Thyroid gland (tissue), 4 donors: ENCODE results near the gene GPSM1. TPM values are rescaled to one million over a fixed set of nuclear protein-coding genes. Genes with fewer than 3 reads are reported as not detected.

Source experiments
- DNase-seq, 2 donors: peaks; one replicate each; pipeline ENCODE4 v3.0.0-alpha.2; 2019
- H3K27ac ChIP-seq, 3 donors: fragments of 200-600 bp; sonication (generic); 1 replicate in 2 of 3; 2 replicates in 1 of 3; pipeline ENCODE4 v1.5.1; 2016 to 2019; ENCODE audit warnings: mild to moderate bottlenecking in 1 of 3, moderate library complexity in 1 of 3
- H3K27me3 ChIP-seq: fragments of 200-600 bp; sonication (generic); one replicate; pipeline ENCODE4 v1.5.1; 2019
- H3K36me3 ChIP-seq, 2 donors: fragments of 200-600 bp; sonication (generic); one replicate each; pipeline ENCODE4 v1.5.1; 2016 to 2019
- H3K4me1 ChIP-seq, 2 donors: fragments of 200-600 bp; sonication (generic); one replicate each; pipeline ENCODE4 v1.5.1; 2017 to 2019
- H3K4me3 ChIP-seq, 3 donors: fragments of 200-600 bp; sonication (generic); replicated peaks in 1 of 3; 1 replicate in 2 of 3; 2 replicates in 1 of 3; pipeline ENCODE4 v1.5.1; 2016; ENCODE audit warnings: mild to moderate bottlenecking in 1 of 3
- H3K9me3 ChIP-seq: fragments of 200-600 bp; sonication (generic); one replicate; pipeline ENCODE4 v1.5.1; 2017
- CTCF ChIP-seq, 6 experiments: fragments of 200-600 bp in 3 of 6; fragments of 450-650 bp in 3 of 6; sonication (generic) in 3 of 6; IDR thresholded peaks; one replicate each; pipeline ENCODE4 v1.5.1; 2016 to 2019; ENCODE audit warnings: antibody characterized with exemption in 6 of 6, mild to moderate bottlenecking in 2 of 6, inconsistent platforms in 1 of 6, moderate library complexity in 1 of 6
- POLR2A ChIP-seq, 2 donors: fragments of 450-650 bp; IDR thresholded peaks; one replicate each; pipeline ENCODE4 v1.6.1; 2017; ENCODE audit warnings: antibody characterized with exemption in 2 of 2, mild to moderate bottlenecking in 2 of 2, moderate library complexity in 1 of 2
- WGBS, 2 donors: methylation state at CpG; one replicate each; pipeline ENCODE4 v1.1.5; 2017; 5-methylcytosine and 5-hydroxymethylcytosine counted together
- intact Hi-C: fragments of 100-400 bp; cut with DNase I; formaldehyde crosslinking; loops from one replicate; pipeline ENCODE4 v1.15.1; 2023
- total RNA-seq, 4 donors: library from RNA; depleted of rRNA; stranded (reverse); fragments of >200 nt; gene quantifications; one replicate each; pipeline ENCODE4 v1.2.3, GENCODE V29; 2016

The GPSM1 gene
- total RNA-seq, 4 donors from 2014 or later, result 5.9 to 18.1 (median 12.2) TPM

- TF ChIP-seq CTCF (IDR thresholded peaks at IDR 0.05), result no peak
- no peak for TF ChIP-seq POLR2A (IDR thresholded peaks at IDR 0.05)
- H3K36me3 ChIP-seq, result no peaks in the 10 kb centered on the region
- no peak overlapping the region for H3K4me3 ChIP-seq
Observed at GRCh38 chr9:136306211-136307208, 20.8 kb upstream of the GPSM1 start.

GRCh38 chr9:136307215-136307750, 20.1 kb upstream of the GPSM1 start:
- no peak overlapping the region for H3K27ac ChIP-seq
- TF ChIP-seq CTCF (IDR thresholded peaks at IDR 0.05) (no peak), POLR2A (IDR thresholded peaks at IDR 0.05) (no peak)
- no peaks in the 10 kb centered on the region for H3K9me3 ChIP-seq
- intact Hi-C loops, result no loop called here
- H3K4me1 ChIP-seq, result peaks cover 28 to 38% of the 10 kb centered on the region in 2 donors
- H3K4me3 ChIP-seq, result no peak overlapping the region
- no peaks in the 10 kb centered on the region for H3K36me3 ChIP-seq
- 86 to 89% methylated on average over 4 of the region's 4 CpGs for WGBS, 2 donors
- no peaks in the 10 kb centered on the region for H3K27me3 ChIP-seq
- no peak for DNase-seq

More at GRCh38 chr9:136306211-136307208, 20.8 kb upstream of the GPSM1 start:
- intact Hi-C loops, result no loop called here
- Histone ChIP-seq H3K27me3 (no peaks in the 10 kb centered on the region), H3K27ac (no peak overlapping the region), H3K9me3 (no peaks in the 10 kb centered on the region), H3K4me1 (peaks cover 24 to 32% of the 10 kb centered on the region in 2 donors)
- DNase-seq, result no peak
- 52 to 65% methylated on average over 24 to 32 of the region's 34 CpGs for WGBS, 2 donors

- no peak overlapping the region for H3K4me3 ChIP-seq
- no peak for DNase-seq
- peaks cover 28 to 38% of the 10 kb centered on the region in 2 donors for H3K4me1 ChIP-seq
- WGBS, 2 donors, result 92 to 95% methylated on average over 4 of the region's 4 CpGs
- TF ChIP-seq CTCF (IDR thresholded peaks at IDR 0.05) (no peak), POLR2A (IDR thresholded peaks at IDR 0.05) (no peak)
- no peaks in the 10 kb centered on the region for H3K27me3 ChIP-seq
- H3K27ac ChIP-seq, result peak overlapping the region in 1 of 3 donors; percentile 28
- no peaks in the 10 kb centered on the region for H3K9me3 ChIP-seq
- H3K36me3 ChIP-seq, result no peaks in the 10 kb centered on the region
- intact Hi-C loops, result no loop called here
Observed at GRCh38 chr9:136308006-136308701, 19.2 kb upstream of the GPSM1 start.

- H3K9me3 ChIP-seq, result no peaks in the 10 kb centered on the region
- intact Hi-C loops, result no loop called here
- no peaks in the 10 kb centered on the region for H3K27me3 ChIP-seq
- H3K4me1 ChIP-seq, result peaks cover 28 to 38% of the 10 kb centered on the region in 2 donors
- H3K27ac ChIP-seq, result peak overlapping the region in 1 of 3 donors; percentile 54
- DNase-seq, result no peak
- H3K36me3 ChIP-seq, result no peaks in the 10 kb centered on the region
- TF ChIP-seq POLR2A (IDR thresholded peaks at IDR 0.05) (no peak), CTCF (IDR thresholded peaks at IDR 0.05) (no peak)
- no peak overlapping the region for H3K4me3 ChIP-seq
Observed at GRCh38 chr9:136308702-136309053, 18.7 kb upstream of the GPSM1 start.
